K562 (cell line): Measurements from ENCODE around the gene SLC22A23. TPM values are rescaled to one million over a fixed set of nuclear protein-coding genes. Genes with fewer than 3 reads are reported as not detected.

Experiments
- BRCA1 ChIP-seq, 2 experiments: fragments of 450-650 bp in 1 of 2; sonication (generic) in 1 of 2; formaldehyde crosslinking in 1 of 2; IDR thresholded peaks; 2 replicates each; pipeline versions ENCODE4 v1.5.0 to v1.6.1; 2017 to 2020; ENCODE audit warnings: mild to moderate bottlenecking in 1 of 2, missing genetic modification reagents in 1 of 2
- CAMTA2 ChIP-seq: fragments of 250-450 bp; sonication (Bioruptor Pico); conservative IDR thresholded peaks from 2 replicates; pipeline ENCODE4 v1.5.1; 2022
- ERF ChIP-seq: fragments of 450-650 bp; formaldehyde crosslinking; IDR thresholded peaks from 2 replicates; pipeline ENCODE4 v1.4.0; 2020; ENCODE audit warnings: mild to moderate bottlenecking, mixed read lengths
- ETV6 ChIP-seq, 3 experiments: fragments of 150-350 bp in 1 of 3; sonication (generic) in 1 of 3; formaldehyde crosslinking in 1 of 3; IDR thresholded peaks; 2 replicates each; pipeline versions ENCODE4 v1.6.1 to v1.8.0; 2014 to 2022; ENCODE audit warnings: borderline replicate concordance in 2 of 3, low read depth in 2 of 3, antibody characterized with exemption in 1 of 3, low read length in 1 of 3, mild to moderate bottlenecking in 1 of 3, missing genetic modification reagents in 1 of 3
- FOXP4 ChIP-seq: sonication (generic); formaldehyde crosslinking; IDR thresholded peaks from 2 replicates; pipeline ENCODE4 v1.8.0; 2022; ENCODE audit warnings: mild to moderate bottlenecking, missing genetic modification reagents, borderline replicate concordance
- GATA2 ChIP-seq: sonication (generic); formaldehyde crosslinking; IDR thresholded peaks from 2 replicates; pipeline ENCODE4 v1.4.0; 2020; ENCODE audit warnings: mild to moderate bottlenecking, missing genetic modification reagents
- HNRNPLL ChIP-seq: fragments of 200-400 bp; formaldehyde crosslinking; IDR thresholded peaks from 2 replicates; pipeline ENCODE4 v1.6.1; 2017; ENCODE audit warnings: low read length, low read depth, mild to moderate bottlenecking; ENCODE audit not compliant: poor library complexity, severe bottlenecking
- MBD2 ChIP-seq: sonication (generic); IDR thresholded peaks from 2 replicates; pipeline ENCODE4 v1.6.1; 2016; ENCODE audit warnings: low read depth, borderline replicate concordance
- MED1 ChIP-seq: sonication (generic); formaldehyde crosslinking; IDR thresholded peaks from 2 replicates; pipeline ENCODE4 v1.8.1; 2023; ENCODE audit warnings: missing genetic modification reagents, borderline replicate concordance
- MTA1 ChIP-seq: fragments of 450-650 bp; IDR thresholded peaks from 2 replicates; pipeline ENCODE4 v1.6.1; 2017; ENCODE audit warnings: borderline replicate concordance
- MTF1 ChIP-seq: fragments of 250-450 bp; sonication (Bioruptor Pico); IDR thresholded peaks from 2 replicates; pipeline ENCODE4 v1.9.0; 2021; ENCODE audit warnings: moderate library complexity, mild to moderate bottlenecking, inconsistent platforms, borderline replicate concordance
- PHF20 ChIP-seq: fragments of 450-650 bp; IDR thresholded peaks from 2 replicates; pipeline ENCODE4 v1.6.1; 2018; ENCODE audit not compliant: partially characterized antibody
- POLR2AphosphoS2 ChIP-seq: IDR thresholded peaks from 2 replicates; pipeline ENCODE4 v1.6.1; 2012; ENCODE audit warnings: low read length, improper control_type of control experiment
- PYGO2 ChIP-seq: fragments of 450-650 bp; IDR thresholded peaks from 2 replicates; pipeline ENCODE4 v1.6.1; 2016; ENCODE audit warnings: mild to moderate bottlenecking, missing genetic modification characterization, moderate library complexity, missing compliant biosample characterization
- RBM22 ChIP-seq: fragments of 200-400 bp; formaldehyde crosslinking; IDR thresholded peaks from 2 replicates; pipeline ENCODE4 v1.6.1; 2018; ENCODE audit warnings: low read length, low read depth; ENCODE audit not compliant: poor library complexity, severe bottlenecking
- SAFB2 ChIP-seq: fragments of 200-400 bp; formaldehyde crosslinking; IDR thresholded peaks from 2 replicates; pipeline ENCODE4 v1.6.1; 2018; ENCODE audit warnings: borderline replicate concordance, low read length, low read depth, moderate library complexity; ENCODE audit not compliant: severe bottlenecking
- SIN3A ChIP-seq, 2 experiments: fragments of 150-350 bp in 1 of 2; IDR thresholded peaks; 2 replicates each; pipeline ENCODE4 v1.6.1; 2011 to 2016; ENCODE audit warnings: borderline replicate concordance in 2 of 2, low read depth in 2 of 2, low read length in 2 of 2, mild to moderate bottlenecking in 2 of 2, moderate library complexity in 2 of 2; ENCODE audit not compliant: control insufficient read depth in 1 of 2
- SIX5 ChIP-seq, 2 experiments: IDR thresholded peaks; 2 replicates each; pipeline ENCODE4 v1.6.1; 2011; ENCODE audit warnings: low read length in 2 of 2, borderline replicate concordance in 1 of 2, low read depth in 1 of 2, mild to moderate bottlenecking in 1 of 2, moderate library complexity in 1 of 2; ENCODE audit not compliant: insufficient read depth in 1 of 2
- SMAD2 ChIP-seq: fragments of 150-350 bp; IDR thresholded peaks from 2 replicates; pipeline ENCODE4 v1.6.1; 2014; ENCODE audit warnings: low read depth, mild to moderate bottlenecking, low read length
- SRSF9 ChIP-seq: fragments of 200-400 bp; formaldehyde crosslinking; IDR thresholded peaks from 2 replicates; pipeline ENCODE4 v1.6.1; 2017; ENCODE audit warnings: low read depth, low read length, borderline replicate concordance
- TAF1 ChIP-seq: IDR thresholded peaks from 2 replicates; pipeline ENCODE4 v1.6.1; 2011; ENCODE audit warnings: mild to moderate bottlenecking, low read length, moderate library complexity; ENCODE audit not compliant: insufficient read depth, control insufficient read depth, severe bottlenecking; ENCODE audit errors: extremely low read depth
- TBP ChIP-seq: optimal IDR thresholded peaks from 2 replicates; pipeline ENCODE3; 2011; ENCODE audit warnings: low read depth, low read length, improper control_type of control experiment
- WHSC1 ChIP-seq: IDR thresholded peaks from one replicate; pipeline ENCODE4 v1.6.1; 2012; ENCODE audit warnings: low read length, control low read depth, inconsistent platforms
- ZEB2 ChIP-seq: fragments of 450-650 bp; IDR thresholded peaks from 2 replicates; pipeline ENCODE4 v1.6.1; 2016
- ZNF165 ChIP-seq: fragments of 250-450 bp; sonication (Bioruptor Pico); IDR thresholded peaks from 2 replicates; pipeline ENCODE4 v1.4.0; 2020; ENCODE audit warnings: borderline replicate concordance
- ZNF282 ChIP-seq: sonication (generic); formaldehyde crosslinking; IDR thresholded peaks from 2 replicates; pipeline ENCODE4 v1.8.1; 2023; ENCODE audit warnings: missing genetic modification reagents
- polyA plus RNA-seq, 8 experiments: library from polyadenylated mRNA; depleted of rRNA in 4 of 8; stranded (reverse) in 5 of 8; unstranded in 3 of 8; fragments of >200 nt; fragmentation: Nextera tagmentation in 2 of 8; fragmentation: Illumina TruSeq in 1 of 8; extraction: Ambion mirVana in 2 of 8; extraction: Trizol in 1 of 8; gene quantifications; 2 replicates each; pipeline versions ENCODE4 v1.2.1 to v1.2.3, GENCODE V29; 2011 to 2014; ENCODE audit warnings: inconsistent platforms in 1 of 8, missing spikeins in 1 of 8
- total RNA-seq, 7 experiments: library from RNA; depleted of rRNA in 6 of 7; stranded (reverse); fragments of >200 nt in 6 of 7; fragmentation: Illumina TruSeq in 2 of 7; extraction: Trizol in 2 of 7; gene quantifications; 2 replicates each; pipeline versions ENCODE4 v1.2.1 to v1.2.3, GENCODE V29; 2011 to 2021; ENCODE audit warnings: low replicate concordance in 1 of 7

SLC22A23 gene
- total and polyA plus RNA-seq, 9 of the 15 experiments (the other 6 are each of a cell fraction or from before 2014, with no cell fraction given), result 0.30 to 8.7 (median 2.5) TPM

GRCh38 chr6:3324262-3324942 is 132.4 kb downstream of the SLC22A23 start (continued):
- TF ChIP-seq MED1 (CRISPR knock-in tag) (no peak), MTF1 (CRISPR knock-in tag) (no peak), ETV6 (IDR thresholded peaks at IDR 0.05; ENCODE audit: borderline replicate concordance in 1 of 2, low read depth in 2 of 2, low read length in 1 of 2) (no peak), ETV6 (CRISPR knock-in tag; IDR thresholded peaks at IDR 0.05; ENCODE audit: borderline replicate concordance) (no peak), SIX5 (IDR thresholded peaks at IDR 0.05; ENCODE audit: borderline replicate concordance in 1 of 2, insufficient read depth in 1 of 2, low read depth in 1 of 2, low read length in 2 of 2) (no peak), ZNF282 (CRISPR knock-in tag) (no peak), MBD2 (peak; percentile 54; the same call in 1 of the 2 replicates), HNRNPLL (no peak), PHF20 (no peak), SMAD2 (no peak), PYGO2 (tag) (no peak), FOXP4 (CRISPR knock-in tag) (no peak), ZNF165 (CRISPR knock-in tag) (no peak), MTA1 (no peak), ZEB2 (no peak), GATA2 (CRISPR knock-in tag) (peak; percentile 35; the same call in 1 of the 2 replicates), POLR2AphosphoS2 (no peak), CAMTA2 (CRISPR knock-in tag) (no peak), TBP (peak; percentile 31), WHSC1 (no peak), SAFB2 (no peak), TAF1 (no peak), ERF (no peak), SRSF9 (no peak), SIN3A (IDR thresholded peaks at IDR 0.05; ENCODE audit: borderline replicate concordance in 2 of 2, control insufficient read depth in 1 of 2, low read depth in 2 of 2, low read length in 2 of 2) (no peak), BRCA1 (IDR thresholded peaks at IDR 0.05) (no peak), BRCA1 (CRISPR knock-in tag; IDR thresholded peaks at IDR 0.05) (no peak), RBM22 (no peak)
